Immature natural killer cell (primary cell): ENCODE data around the gene FABP7. TPM values are rescaled to one million over a fixed set of nuclear protein-coding genes. Genes with fewer than 3 reads are reported as not detected.
"Not testable (repeated sequence)": the region's sequence is repeated elsewhere in the genome, so short reads cannot be mapped to it uniquely, and the experiment has no call there.

ENCODE experiments used
- DNase-seq, 3 donors: peaks; one replicate each; pipeline ENCODE4 v3.0.0; 2022; ENCODE audit warnings: mixed read lengths in 1 of 3
- H3K27ac Mint-ChIP-seq, 6 donors: one replicate each; pipeline ENCODE4 v1.8.0; 2020; ENCODE audit warnings: mixed read lengths in 6 of 6, mild to moderate bottlenecking in 5 of 6, inconsistent platforms in 4 of 6, moderate library complexity in 3 of 6
- H3K27me3 Mint-ChIP-seq, 3 donors: one replicate each; pipeline ENCODE4 v1.8.0; 2020 to 2021; ENCODE audit warnings: low read depth in 3 of 3, mild to moderate bottlenecking in 3 of 3, mixed read lengths in 3 of 3, moderate library complexity in 3 of 3, inconsistent platforms in 1 of 3
- H3K36me3 Mint-ChIP-seq, 3 donors: one replicate each; pipeline ENCODE4 v1.8.0; 2020; ENCODE audit warnings: mixed read lengths in 3 of 3, inconsistent platforms in 2 of 3, mild to moderate bottlenecking in 2 of 3
- H3K4me1 Mint-ChIP-seq, 2 donors: one replicate each; pipeline ENCODE4 v1.8.0; 2020; ENCODE audit warnings: inconsistent platforms in 2 of 2, mild to moderate bottlenecking in 2 of 2, mixed read lengths in 2 of 2, moderate library complexity in 1 of 2
- H3K4me3 Mint-ChIP-seq, 5 donors: one replicate each; pipeline ENCODE4 v1.8.0; 2020; ENCODE audit warnings: mild to moderate bottlenecking in 5 of 5, mixed read lengths in 5 of 5, inconsistent platforms in 3 of 5, moderate library complexity in 3 of 5
- H3K9me3 Mint-ChIP-seq, 6 donors: one replicate each; pipeline ENCODE4 v1.8.0; 2020; ENCODE audit warnings: mild to moderate bottlenecking in 6 of 6, mixed read lengths in 6 of 6, inconsistent platforms in 4 of 6, moderate library complexity in 3 of 6
- polyA plus RNA-seq, 3 donors: library from polyadenylated mRNA; unstranded; fragments of 300-500 nt; fragmentation: Illumina TruSeq; gene quantifications; one replicate each; pipeline ENCODE4 v1.2.3, GENCODE V29; 2021

The FABP7 gene
- not detected for polyA plus RNA-seq

DNA sequence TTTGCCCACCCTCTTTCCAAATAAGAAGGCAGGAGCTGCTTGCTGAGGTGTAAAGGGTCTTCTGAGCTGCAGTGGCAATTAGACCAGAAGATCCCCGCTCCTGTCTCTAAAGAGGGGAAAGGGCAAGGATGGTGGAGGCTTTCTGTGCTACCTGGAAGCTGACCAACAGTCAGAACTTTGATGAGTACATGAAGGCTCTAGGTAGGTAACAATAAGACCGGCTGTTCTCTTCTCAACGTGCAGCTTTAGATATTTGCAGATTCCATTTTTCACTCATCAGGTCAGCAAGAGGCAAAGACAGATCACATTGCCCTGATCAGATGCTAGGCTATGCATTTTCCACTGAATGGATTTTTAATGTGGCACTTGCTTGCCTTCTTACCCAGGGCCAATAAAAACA lies at the start of gene FABP7:
Gene FABP7 (plus strand): TSS at position 50 of the 400 bp plus-strand sequence. CDS start 79 bp downstream, at position 129.
- H3K9me3 Mint-ChIP-seq, result peaks cover 0 to 5% (median 0%) of the 10 kb centered on the region in 6 donors
- H3K27me3 Mint-ChIP-seq, result peaks cover 3 to 14% (median 6%) of the 10 kb centered on the region in 3 donors
- no peak within 1 kb of the TSS for H3K27ac Mint-ChIP-seq
- no peak for DNase-seq
- H3K4me1 Mint-ChIP-seq, result no peaks in the 10 kb centered on the region
- no peaks in the 10 kb centered on the region for H3K36me3 Mint-ChIP-seq
- H3K4me3 Mint-ChIP-seq, result no peak within 1 kb of the TSS

DNA sequence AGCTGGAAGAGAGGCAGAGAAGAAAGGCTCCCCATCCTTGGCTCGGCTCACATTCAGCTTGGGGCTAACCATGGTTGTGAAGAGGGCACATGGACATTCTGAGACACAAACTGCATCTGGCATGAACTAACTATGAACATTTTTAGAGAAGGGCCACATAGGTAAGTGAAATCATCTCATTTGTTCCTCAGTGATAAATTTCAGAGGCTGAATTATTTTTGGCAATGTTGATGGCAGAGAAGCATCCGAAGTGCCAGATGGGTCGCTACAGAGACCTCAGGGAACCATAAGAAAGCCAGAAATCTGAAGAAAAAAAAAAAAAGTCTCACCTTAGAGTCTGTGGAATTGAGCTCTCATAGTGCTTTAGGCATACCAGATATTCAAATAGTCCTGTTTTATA lies 49.2 kb upstream of the FABP7 start:
- H3K4me3 Mint-ChIP-seq, result no peak overlapping the region
- no peaks in the 10 kb centered on the region for H3K4me1 Mint-ChIP-seq
- peaks cover 0 to 7% (median 2%) of the 10 kb centered on the region in 3 donors for H3K27me3 Mint-ChIP-seq
- H3K27ac Mint-ChIP-seq, result no peak overlapping the region
- no peaks in the 10 kb centered on the region for H3K9me3 Mint-ChIP-seq
- H3K36me3 Mint-ChIP-seq, result no peaks in the 10 kb centered on the region
- DNase-seq, result no peak

DNA sequence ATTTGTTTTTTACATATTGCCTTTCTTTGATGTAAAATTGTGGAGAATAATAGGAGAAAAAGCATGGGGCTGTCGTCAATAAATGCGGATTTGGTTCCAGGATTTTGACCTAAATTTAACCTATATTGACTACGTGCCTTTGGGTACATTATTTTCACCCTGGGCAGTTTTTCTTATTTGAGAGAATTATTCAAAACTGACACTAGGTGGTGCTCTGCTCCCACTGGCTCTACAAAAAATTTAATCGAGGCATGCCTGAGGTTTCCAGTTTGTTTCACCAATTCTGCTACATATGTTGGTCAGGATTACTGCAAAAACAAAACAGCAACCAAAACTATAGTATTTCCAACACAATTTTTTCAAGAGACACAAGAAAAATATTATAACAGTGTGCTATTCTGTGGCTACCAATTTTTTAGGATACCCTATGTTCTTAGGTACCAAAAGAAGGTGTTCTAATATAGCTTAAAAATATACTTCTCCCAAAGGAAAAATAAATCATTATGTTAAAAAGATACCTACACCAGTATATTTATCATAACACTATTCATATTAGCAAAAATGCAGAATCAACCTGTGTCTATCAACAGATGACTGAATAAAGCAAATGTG lies 48.6 kb upstream of the FABP7 start:
- no peak overlapping the region for H3K27ac Mint-ChIP-seq
- H3K9me3 Mint-ChIP-seq, result no peaks in the 10 kb centered on the region
- no peaks in the 10 kb centered on the region for H3K36me3 Mint-ChIP-seq
- H3K4me3 Mint-ChIP-seq, result no peak overlapping the region
- DNase-seq, result peak; percentile 4 to 23 (median 21)
- no peaks in the 10 kb centered on the region for H3K4me1 Mint-ChIP-seq
- peaks cover 0 to 7% (median 2%) of the 10 kb centered on the region in 3 donors for H3K27me3 Mint-ChIP-seq

DNA sequence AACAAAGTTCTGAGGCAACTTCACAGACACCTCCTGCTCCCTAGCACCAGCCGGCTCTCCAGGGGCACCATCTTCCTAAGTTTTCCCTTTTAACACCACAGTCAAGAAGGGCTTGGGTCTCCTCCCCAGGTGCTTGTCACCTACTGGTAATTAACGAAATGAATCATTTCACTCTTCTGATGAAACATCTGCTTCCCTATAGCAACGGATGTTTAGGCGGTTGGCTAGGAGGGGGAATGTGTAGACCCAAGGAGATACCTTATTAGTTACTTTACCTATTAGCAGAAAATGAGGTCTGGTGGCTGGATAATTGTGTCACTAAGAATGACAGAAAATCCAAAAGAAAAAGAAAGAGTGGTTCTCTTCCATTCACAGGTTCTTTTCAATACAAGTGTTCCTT lies 46.3 kb upstream of the FABP7 start:
- Mint-ChIP-seq H3K36me3 (no peaks in the 10 kb centered on the region), H3K27ac (no peak overlapping the region), H3K4me1 (no peaks in the 10 kb centered on the region), H3K27me3 (peaks cover 0 to 7% (median 2%) of the 10 kb centered on the region in 3 donors), H3K4me3 (no peak overlapping the region), H3K9me3 (no peaks in the 10 kb centered on the region)
- DNase-seq, result no peak

DNA sequence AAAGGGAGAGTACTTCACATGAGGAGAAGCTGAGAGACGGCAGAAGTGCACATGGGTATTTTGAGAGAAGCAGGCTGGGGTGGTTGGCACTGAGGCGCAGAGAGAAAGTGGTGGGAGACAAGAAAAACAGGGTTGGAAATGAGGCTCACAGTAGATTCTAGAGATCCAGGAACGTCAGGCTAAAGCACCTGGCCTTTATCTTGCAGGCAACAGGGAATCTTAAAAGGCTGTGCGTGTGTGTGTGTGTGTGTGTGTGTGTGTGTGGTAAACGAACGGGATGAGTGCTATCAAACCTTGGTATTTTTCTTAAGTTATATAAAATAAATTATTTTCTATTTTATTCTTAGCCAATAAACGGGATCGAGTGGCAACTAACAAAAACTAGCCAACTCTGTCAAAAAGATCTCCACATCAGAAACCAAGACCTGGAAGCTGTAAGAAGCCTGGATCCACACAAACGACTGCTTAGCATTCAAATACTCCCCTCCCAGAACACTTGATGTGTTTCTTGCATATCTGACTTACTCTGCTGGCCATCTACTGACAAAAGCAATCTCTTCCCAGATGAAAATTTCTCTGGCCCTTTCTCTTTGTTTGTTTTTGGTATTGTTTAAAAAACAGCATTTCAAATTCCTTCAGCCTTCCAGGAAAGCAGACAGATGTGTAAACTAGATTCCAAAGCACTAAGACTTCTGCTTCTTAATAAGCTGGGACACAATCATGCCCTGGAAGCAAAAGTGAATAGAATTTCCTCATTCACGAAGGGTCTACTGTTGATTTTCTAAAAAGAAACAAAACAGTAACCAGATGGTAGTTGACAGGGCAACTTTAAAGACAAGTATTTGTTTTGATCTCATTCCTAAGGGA lies 44.8 kb upstream of the FABP7 start:
- Mint-ChIP-seq H3K27me3 (peaks cover 0 to 7% (median 2%) of the 10 kb centered on the region in 3 donors), H3K4me1 (no peaks in the 10 kb centered on the region), H3K4me3 (no peak overlapping the region), H3K36me3 (no peaks in the 10 kb centered on the region), H3K9me3 (no peaks in the 10 kb centered on the region), H3K27ac (no peak overlapping the region)
- DNase-seq, result no peak

DNA sequence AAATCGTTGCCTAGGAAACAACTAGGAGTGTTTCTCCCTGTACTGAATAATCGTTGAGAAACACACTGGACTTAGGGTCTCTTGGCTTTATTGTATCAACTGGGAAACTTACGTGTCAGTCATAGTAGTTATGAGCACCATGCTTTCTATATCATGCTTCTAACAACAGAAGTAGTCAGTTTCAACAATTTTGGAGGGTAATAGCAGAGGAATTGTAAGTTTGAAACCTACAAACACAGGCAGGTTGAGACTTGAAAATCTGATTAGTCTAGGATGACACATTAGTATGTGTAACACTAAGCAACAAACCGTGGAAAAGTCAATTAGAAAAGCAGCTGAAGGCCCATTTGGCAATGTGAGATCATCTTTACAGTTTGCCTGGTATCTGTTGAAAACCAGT lies 43.9 kb upstream of the FABP7 start:
- Mint-ChIP-seq H3K4me1 (no peaks in the 10 kb centered on the region), H3K27ac (no peak overlapping the region), H3K36me3 (no peaks in the 10 kb centered on the region), H3K27me3 (peaks cover 0 to 7% (median 2%) of the 10 kb centered on the region in 3 donors), H3K9me3 (no peaks in the 10 kb centered on the region), H3K4me3 (no peak overlapping the region)
- DNase-seq, result no peak

DNA sequence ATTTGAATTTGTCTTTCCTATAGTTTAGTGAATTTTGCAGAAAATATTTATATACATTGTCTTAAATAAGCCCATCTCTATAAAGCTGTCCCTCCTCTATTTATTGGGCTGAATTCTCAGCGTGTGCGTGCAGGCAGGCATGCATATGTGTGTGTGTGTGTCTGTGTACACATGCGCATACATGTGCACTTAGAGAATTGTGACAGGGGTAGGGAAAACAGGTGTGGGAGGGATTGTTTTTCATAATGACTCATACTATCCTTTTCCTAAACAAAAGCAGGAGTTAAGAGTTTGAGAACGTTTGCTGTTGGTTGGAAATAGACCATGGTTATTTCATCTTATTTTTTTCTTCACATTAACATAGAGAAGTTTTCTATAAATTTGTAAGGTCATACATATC lies 43.4 kb upstream of the FABP7 start:
- Mint-ChIP-seq H3K9me3 (no peaks in the 10 kb centered on the region), H3K4me3 (no peak overlapping the region), H3K4me1 (no peaks in the 10 kb centered on the region), H3K36me3 (no peaks in the 10 kb centered on the region), H3K27me3 (peaks cover 0 to 7% (median 2%) of the 10 kb centered on the region in 3 donors), H3K27ac (no peak overlapping the region)
- no peak for DNase-seq

DNA sequence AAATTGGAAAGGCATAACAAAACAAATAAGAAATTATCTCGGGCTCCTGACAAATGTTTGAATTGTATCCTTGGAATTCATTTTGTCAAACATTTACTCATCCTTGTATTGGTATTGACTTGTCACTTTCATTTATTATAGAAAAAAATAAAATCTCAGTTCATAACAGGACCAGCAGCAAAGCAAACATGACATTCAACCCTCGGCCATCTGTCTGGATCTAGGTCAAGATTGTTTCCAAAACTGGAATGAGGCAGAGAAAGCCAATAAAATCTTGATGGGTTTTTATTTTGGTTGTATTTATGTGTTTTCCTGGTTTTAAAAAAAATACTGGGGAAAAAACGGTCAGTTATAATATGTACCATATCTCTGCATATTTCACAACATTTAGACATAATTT lies 42.9 kb upstream of the FABP7 start:
- Mint-ChIP-seq H3K9me3 (no peaks in the 10 kb centered on the region), H3K36me3 (no peaks in the 10 kb centered on the region), H3K4me3 (no peak overlapping the region), H3K4me1 (no peaks in the 10 kb centered on the region), H3K27ac (no peak overlapping the region), H3K27me3 (peaks cover 0 to 7% (median 2%) of the 10 kb centered on the region in 3 donors)
- no peak for DNase-seq

DNA sequence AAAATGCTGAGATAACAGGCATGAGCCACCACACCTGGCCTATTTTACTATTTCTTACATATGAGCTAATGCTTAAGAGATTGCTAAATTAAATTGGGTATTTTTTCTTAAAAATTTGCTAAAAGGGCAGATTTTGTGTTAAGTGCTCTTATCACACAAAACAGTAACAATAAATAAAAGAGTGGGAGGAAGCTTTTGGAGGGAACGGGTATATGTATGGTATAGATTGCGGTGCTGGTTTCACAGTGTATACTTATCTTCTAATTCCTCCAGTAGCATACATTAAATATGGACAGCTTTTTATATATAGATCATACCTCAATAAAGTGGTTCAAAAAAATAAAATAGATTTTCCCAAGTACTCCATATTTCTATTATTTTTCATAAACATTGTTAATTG lies 39.4 kb upstream of the FABP7 start:
- Mint-ChIP-seq H3K27me3 (peaks cover 0 to 2% (median 0%) of the 10 kb centered on the region in 3 donors), H3K27ac (no peak overlapping the region), H3K4me3 (no peak overlapping the region), H3K4me1 (no peaks in the 10 kb centered on the region), H3K36me3 (no peaks in the 10 kb centered on the region), H3K9me3 (peaks cover 0 to 1% (median 0%) of the 10 kb centered on the region in 6 donors)
- no peak for DNase-seq

DNA sequence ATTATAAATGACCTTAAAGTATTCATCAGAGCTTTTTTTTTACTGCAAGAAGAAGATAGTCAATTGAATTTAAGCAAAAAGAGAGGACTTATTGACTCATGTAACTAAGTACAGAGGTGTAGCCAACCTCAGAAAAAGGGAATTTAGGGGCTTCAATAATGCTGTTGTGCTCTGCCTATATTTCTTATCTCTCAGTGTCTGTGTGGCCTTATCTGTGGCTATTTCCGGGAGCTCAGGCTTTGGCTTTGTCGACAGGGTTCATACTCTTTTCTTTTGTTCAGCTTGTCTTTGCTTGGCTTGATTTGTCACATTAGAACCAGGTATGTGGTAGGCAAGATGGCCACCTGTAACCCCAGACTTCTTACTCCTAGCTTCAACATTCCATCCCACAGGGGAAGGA lies 38.6 kb upstream of the FABP7 start:
- Mint-ChIP-seq H3K27ac (no peak overlapping the region), H3K36me3 (no peaks in the 10 kb centered on the region), H3K9me3 (peaks cover 0 to 1% (median 0%) of the 10 kb centered on the region in 6 donors), H3K4me3 (no peak overlapping the region), H3K27me3 (no peaks in the 10 kb centered on the region), H3K4me1 (no peaks in the 10 kb centered on the region)
- no peak for DNase-seq

DNA sequence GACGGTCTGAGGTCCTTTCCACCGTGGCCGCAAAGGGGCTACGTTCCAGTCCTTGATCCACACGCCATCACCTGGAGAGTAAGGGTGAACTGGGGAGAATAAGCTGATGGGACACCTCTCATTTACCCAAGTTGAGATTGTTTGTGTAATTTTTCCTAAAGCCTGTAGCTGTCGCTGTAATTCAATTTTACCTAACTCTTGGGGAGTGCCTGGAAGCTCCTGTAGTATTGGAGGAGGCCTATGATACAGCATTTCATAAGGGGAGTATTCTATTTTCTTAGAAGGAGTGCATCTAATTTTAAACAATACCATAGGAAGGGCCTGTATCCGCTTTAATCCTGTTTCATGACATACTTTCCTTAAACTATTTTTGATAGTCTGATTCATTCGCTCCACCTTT lies 35.3 kb upstream of the FABP7 start:
- H3K36me3 Mint-ChIP-seq, H3K27ac Mint-ChIP-seq, DNase-seq, H3K9me3 Mint-ChIP-seq, H3K4me3 Mint-ChIP-seq, H3K27me3 Mint-ChIP-seq: not testable (repeated sequence)
- peaks cover 12 to 14% of the 10 kb centered on the region in 2 donors for H3K4me1 Mint-ChIP-seq

DNA sequence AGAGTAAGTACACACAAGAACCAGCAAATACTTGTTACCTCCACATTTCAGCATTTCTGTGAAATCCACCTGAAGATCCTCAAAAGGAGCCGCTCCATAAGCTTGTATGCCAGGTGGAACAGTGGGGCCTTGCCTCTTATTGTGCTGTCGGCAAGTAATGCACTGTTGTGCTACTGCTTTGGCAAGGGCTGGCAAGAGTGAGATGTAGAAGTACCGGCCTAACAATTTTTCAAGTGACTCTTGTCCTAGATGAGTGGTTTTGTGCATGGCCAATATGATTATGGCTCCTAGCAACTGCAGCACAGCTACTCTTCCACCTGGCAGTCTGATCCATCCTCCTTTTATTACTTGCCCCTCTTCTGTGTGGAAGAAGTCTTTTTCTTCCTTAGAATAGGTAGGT lies 34.7 kb upstream of the FABP7 start:
- H3K4me1 Mint-ChIP-seq, result peaks cover 14% of the 10 kb centered on the region in 2 donors
- H3K9me3 Mint-ChIP-seq, H3K4me3 Mint-ChIP-seq, H3K27ac Mint-ChIP-seq, H3K36me3 Mint-ChIP-seq, DNase-seq, H3K27me3 Mint-ChIP-seq: not testable (repeated sequence)

DNA sequence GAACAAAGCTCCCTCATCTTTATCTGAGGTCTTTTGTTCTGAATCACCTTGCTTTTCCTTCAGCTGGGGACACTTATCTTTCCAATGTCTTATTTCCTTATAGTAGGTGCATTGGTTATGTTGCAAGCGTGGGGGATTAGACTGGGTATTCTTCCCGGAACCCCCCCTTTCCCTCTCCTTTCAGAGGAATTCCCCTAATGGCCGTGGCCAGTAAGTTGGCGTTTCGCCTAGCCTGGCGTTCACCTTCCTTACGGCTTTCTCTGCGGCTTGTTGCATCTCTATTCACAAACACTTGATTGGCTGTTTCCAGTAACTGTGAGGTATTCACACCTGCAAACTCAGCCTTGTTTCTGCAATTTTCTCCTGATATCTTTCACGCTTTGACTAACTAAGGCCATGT lies 32.8 kb upstream of the FABP7 start:
- H3K27ac Mint-ChIP-seq, result no peak overlapping the region
- peaks cover 0 to 1% (median 0%) of the 10 kb centered on the region in 6 donors for H3K9me3 Mint-ChIP-seq
- H3K27me3 Mint-ChIP-seq, result no peaks in the 10 kb centered on the region
- DNase-seq, result no peak
- peaks cover 25 to 30% of the 10 kb centered on the region in 2 donors for H3K4me1 Mint-ChIP-seq
- no peaks in the 10 kb centered on the region for H3K36me3 Mint-ChIP-seq
- no peak overlapping the region for H3K4me3 Mint-ChIP-seq

DNA sequence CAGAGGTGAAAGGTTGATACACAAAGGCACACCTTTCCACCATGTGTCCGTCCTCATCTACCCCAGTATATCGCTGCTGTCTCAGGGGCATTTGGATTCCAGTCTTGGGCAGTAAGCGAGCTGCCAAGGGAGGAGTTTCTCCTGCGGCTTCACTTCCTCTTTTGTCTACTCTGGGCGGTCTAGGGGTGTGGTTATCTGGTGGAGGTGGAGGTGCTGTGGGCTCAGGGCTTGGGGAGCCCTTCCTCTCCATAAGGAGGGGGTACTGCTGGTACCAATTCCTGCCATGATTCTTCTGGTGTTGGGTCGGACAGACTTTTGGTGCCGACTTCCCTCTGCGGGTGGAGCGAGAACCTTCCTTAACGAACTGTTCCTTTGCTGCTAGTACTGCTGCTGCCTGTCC lies 31.9 kb upstream of the FABP7 start:
- DNase-seq, result no peak
- Mint-ChIP-seq H3K27ac (peak overlapping the region in 2 of 6 donors; percentile 20 to 30), H3K9me3 (peaks cover 0 to 1% (median 0%) of the 10 kb centered on the region in 6 donors), H3K4me3 (peak overlapping the region in 1 of 5 donors; percentile 22), H3K36me3 (no peaks in the 10 kb centered on the region), H3K4me1 (peaks cover 33 to 39% of the 10 kb centered on the region in 2 donors), H3K27me3 (no peaks in the 10 kb centered on the region)
